Measurements from ENCODE around the gene DUSP1. TPM values are rescaled to one million over a fixed set of nuclear protein-coding genes. Genes with fewer than 3 reads are reported as not detected.

DUSP1 gene
- total and polyA plus RNA-seq, 9 of the 15 experiments (the other 6 are each of a cell fraction or from before 2014, with no cell fraction given): 2.1 to 14.2 (median 8.5) TPM

DNA sequence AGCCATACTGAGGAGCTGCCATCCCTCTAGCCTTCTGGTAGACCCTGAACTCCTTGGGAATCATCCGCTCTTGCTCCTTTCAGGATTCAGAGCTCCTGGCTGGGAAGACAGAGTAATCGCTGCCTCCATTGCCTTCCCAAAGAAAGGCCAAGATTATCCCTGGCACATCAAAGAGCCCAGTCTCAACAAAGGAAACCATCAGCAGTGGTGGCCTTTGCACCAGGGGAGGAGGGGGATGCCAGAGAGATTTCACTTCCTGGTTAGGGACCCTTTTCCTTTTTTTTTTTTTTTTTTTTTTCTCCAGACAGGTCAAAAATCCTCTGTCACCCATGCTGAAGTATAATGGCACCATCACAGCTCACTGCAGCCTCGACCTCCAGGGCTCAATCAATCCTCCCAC, 47.1 kb upstream of the DUSP1 start:
- H3K4me1 ChIP-seq (replicated peaks in 1 of 2; ENCODE audit: control insufficient read depth in 2 of 2, insufficient read depth in 2 of 2, low read length in 2 of 2): peaks cover 6 to 23% of the 10 kb centered on the region in 2 experiments; a peak in 4 of 5 replicates
- peak overlapping the region in 1 of 2 experiments; percentile 13; a peak in 1 of 4 replicates for H3K9ac ChIP-seq (ENCODE audit: insufficient read depth in 1 of 2, low read depth in 2 of 2, low read length in 2 of 2)
- no peak overlapping the region for H2AFZ ChIP-seq (ENCODE audit: low read depth, low read length)
- no peaks in the 10 kb centered on the region for H3K36me3 ChIP-seq (ENCODE audit: control insufficient read depth, insufficient read depth, low read length)
- H3K9me3 ChIP-seq (replicated peaks; ENCODE audit: control insufficient read depth, insufficient read depth, low read depth, low read length): no peaks in the 10 kb centered on the region
- H3K27ac ChIP-seq (ENCODE audit: extremely low read depth, low read depth, low read length): no peak overlapping the region
- in situ Hi-C loops (cut with MboI): no loop called here
- no peak for ATAC-seq
- ChIA-PET POLR2A (interaction anchor here (0.9 to 1.3 kb wide), 2 partner anchors 47 to 48 kb away, joined by 3 read pairs; no protein-coding TSS in a partner anchor), CTCF (ENCODE audit: low intra/inter-chr PET ratio) (interaction anchor here (0.6 kb wide), 1 partner anchor 10 kb away, joined by 3 read pairs; no protein-coding TSS in a partner anchor)
- FAIRE-seq: no peak
- H3K79me2 ChIP-seq (ENCODE audit: control insufficient read depth, insufficient read depth, low read length): no peaks in the 10 kb centered on the region
- H3K27me3 ChIP-seq (ENCODE audit: control insufficient read depth in 2 of 2, insufficient read depth in 2 of 2, low read length in 2 of 2): no peaks in the 10 kb centered on the region
- no peaks in the 10 kb centered on the region for H3K9me1 ChIP-seq (ENCODE audit: control insufficient read depth, insufficient read depth, low read length)
- 81% methylated on average over 3 of the region's 3 CpGs for WGBS (ENCODE audit: insufficient coverage, low coverage, missing lambda C conversion rate)
- no peak for DNase-seq (ENCODE audit: extremely low read depth in 1 of 4, low spot score in 3 of 4)
- no peak overlapping the region for H3K4me3 ChIP-seq
- H4K20me1 ChIP-seq (replicated peaks; ENCODE audit: control insufficient read depth, insufficient read depth, low read length): no peaks in the 10 kb centered on the region
- intact Hi-C loops (cut with micrococcal nuclease): no loop called here
- BruUV-seq (replicated peaks): no TSS peak
- H3K4me2 ChIP-seq (ENCODE audit: insufficient read depth, low read length): no peak overlapping the region
- no peak for TF ChIP-seq ZKSCAN3 (CRISPR knock-in tag; IDR thresholded peaks at IDR 0.05)
- TF ChIP-seq ZNF23 (CRISPR knock-in tag; IDR thresholded peaks at IDR 0.05): no peak
- TF ChIP-seq, protein P1, sequence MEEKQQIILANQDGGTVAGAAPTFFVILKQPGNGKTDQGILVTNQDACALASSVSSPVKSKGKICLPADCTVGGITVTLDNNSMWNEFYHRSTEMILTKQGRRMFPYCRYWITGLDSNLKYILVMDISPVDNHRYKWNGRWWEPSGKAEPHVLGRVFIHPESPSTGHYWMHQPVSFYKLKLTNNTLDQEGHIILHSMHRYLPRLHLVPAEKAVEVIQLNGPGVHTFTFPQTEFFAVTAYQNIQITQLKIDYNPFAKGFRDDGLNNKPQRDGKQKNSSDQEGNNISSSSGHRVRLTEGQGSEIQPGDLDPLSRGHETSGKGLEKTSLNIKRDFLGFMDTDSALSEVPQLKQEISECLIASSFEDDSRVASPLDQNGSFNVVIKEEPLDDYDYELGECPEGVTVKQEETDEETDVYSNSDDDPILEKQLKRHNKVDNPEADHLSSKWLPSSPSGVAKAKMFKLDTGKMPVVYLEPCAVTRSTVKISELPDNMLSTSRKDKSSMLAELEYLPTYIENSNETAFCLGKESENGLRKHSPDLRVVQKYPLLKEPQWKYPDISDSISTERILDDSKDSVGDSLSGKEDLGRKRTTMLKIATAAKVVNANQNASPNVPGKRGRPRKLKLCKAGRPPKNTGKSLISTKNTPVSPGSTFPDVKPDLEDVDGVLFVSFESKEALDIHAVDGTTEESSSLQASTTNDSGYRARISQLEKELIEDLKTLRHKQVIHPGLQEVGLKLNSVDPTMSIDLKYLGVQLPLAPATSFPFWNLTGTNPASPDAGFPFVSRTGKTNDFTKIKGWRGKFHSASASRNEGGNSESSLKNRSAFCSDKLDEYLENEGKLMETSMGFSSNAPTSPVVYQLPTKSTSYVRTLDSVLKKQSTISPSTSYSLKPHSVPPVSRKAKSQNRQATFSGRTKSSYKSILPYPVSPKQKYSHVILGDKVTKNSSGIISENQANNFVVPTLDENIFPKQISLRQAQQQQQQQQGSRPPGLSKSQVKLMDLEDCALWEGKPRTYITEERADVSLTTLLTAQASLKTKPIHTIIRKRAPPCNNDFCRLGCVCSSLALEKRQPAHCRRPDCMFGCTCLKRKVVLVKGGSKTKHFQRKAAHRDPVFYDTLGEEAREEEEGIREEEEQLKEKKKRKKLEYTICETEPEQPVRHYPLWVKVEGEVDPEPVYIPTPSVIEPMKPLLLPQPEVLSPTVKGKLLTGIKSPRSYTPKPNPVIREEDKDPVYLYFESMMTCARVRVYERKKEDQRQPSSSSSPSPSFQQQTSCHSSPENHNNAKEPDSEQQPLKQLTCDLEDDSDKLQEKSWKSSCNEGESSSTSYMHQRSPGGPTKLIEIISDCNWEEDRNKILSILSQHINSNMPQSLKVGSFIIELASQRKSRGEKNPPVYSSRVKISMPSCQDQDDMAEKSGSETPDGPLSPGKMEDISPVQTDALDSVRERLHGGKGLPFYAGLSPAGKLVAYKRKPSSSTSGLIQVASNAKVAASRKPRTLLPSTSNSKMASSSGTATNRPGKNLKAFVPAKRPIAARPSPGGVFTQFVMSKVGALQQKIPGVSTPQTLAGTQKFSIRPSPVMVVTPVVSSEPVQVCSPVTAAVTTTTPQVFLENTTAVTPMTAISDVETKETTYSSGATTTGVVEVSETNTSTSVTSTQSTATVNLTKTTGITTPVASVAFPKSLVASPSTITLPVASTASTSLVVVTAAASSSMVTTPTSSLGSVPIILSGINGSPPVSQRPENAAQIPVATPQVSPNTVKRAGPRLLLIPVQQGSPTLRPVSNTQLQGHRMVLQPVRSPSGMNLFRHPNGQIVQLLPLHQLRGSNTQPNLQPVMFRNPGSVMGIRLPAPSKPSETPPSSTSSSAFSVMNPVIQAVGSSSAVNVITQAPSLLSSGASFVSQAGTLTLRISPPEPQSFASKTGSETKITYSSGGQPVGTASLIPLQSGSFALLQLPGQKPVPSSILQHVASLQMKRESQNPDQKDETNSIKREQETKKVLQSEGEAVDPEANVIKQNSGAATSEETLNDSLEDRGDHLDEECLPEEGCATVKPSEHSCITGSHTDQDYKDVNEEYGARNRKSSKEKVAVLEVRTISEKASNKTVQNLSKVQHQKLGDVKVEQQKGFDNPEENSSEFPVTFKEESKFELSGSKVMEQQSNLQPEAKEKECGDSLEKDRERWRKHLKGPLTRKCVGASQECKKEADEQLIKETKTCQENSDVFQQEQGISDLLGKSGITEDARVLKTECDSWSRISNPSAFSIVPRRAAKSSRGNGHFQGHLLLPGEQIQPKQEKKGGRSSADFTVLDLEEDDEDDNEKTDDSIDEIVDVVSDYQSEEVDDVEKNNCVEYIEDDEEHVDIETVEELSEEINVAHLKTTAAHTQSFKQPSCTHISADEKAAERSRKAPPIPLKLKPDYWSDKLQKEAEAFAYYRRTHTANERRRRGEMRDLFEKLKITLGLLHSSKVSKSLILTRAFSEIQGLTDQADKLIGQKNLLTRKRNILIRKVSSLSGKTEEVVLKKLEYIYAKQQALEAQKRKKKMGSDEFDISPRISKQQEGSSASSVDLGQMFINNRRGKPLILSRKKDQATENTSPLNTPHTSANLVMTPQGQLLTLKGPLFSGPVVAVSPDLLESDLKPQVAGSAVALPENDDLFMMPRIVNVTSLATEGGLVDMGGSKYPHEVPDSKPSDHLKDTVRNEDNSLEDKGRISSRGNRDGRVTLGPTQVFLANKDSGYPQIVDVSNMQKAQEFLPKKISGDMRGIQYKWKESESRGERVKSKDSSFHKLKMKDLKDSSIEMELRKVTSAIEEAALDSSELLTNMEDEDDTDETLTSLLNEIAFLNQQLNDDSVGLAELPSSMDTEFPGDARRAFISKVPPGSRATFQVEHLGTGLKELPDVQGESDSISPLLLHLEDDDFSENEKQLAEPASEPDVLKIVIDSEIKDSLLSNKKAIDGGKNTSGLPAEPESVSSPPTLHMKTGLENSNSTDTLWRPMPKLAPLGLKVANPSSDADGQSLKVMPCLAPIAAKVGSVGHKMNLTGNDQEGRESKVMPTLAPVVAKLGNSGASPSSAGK (IDR thresholded peaks at IDR 0.05): no peak
- TF ChIP-seq, protein P2, sequence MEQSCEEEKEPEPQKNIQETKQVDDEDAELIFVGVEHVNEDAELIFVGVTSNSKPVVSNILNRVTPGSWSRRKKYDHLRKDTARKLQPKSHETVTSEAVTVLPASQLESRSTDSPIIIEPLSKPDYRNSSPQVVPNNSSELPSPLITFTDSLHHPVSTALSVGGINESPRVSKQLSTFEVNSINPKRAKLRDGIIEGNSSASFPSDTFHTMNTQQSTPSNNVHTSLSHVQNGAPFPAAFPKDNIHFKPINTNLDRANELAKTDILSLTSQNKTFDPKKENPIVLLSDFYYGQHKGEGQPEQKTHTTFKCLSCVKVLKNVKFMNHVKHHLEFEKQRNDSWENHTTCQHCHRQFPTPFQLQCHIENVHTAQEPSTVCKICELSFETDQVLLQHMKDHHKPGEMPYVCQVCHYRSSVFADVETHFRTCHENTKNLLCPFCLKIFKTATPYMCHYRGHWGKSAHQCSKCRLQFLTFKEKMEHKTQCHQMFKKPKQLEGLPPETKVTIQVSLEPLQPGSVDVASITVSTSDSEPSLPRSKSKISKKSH (CRISPR knock-in tag; IDR thresholded peaks at IDR 0.05): no peak
- TF ChIP-seq, protein P3, sequence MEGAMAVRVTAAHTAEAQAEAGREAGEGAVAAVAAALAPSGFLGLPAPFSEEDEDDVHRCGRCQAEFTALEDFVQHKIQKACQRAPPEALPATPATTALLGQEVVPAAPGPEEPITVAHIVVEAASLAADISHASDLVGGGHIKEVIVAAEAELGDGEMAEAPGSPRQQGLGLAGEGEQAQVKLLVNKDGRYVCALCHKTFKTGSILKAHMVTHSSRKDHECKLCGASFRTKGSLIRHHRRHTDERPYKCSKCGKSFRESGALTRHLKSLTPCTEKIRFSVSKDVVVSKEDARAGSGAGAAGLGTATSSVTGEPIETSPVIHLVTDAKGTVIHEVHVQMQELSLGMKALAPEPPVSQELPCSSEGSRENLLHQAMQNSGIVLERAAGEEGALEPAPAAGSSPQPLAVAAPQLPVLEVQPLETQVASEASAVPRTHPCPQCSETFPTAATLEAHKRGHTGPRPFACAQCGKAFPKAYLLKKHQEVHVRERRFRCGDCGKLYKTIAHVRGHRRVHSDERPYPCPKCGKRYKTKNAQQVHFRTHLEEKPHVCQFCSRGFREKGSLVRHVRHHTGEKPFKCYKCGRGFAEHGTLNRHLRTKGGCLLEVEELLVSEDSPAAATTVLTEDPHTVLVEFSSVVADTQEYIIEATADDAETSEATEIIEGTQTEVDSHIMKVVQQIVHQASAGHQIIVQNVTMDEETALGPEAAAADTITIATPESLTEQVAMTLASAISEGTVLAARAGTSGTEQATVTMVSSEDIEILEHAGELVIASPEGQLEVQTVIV (CRISPR knock-in tag; IDR thresholded peaks at IDR 0.05; ENCODE audit: borderline replicate concordance): no peak
